ENCODE results near the gene C1R.

Gene C1R

DNA sequence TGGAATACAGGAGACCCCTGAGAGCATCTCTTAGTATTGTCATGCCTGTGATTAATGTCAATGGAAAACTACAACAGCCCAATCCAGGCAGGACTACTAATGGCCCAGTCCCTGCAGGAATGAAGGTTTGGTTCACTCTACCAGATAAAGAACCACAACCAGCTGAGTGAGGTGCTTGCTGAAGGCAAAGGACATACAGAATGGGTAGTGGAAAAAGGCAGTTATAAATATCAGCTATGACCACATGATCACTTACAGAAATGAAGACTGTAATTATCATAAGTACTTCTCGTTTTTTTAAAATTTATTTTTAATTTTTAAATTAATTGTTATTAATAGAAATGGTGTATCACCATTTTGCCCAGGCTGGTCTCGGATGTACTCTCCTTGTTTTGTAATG, 56.8 kb downstream of the C1R start:
- no peak for DNase-seq (ENCODE audit: low spot score)

DNA sequence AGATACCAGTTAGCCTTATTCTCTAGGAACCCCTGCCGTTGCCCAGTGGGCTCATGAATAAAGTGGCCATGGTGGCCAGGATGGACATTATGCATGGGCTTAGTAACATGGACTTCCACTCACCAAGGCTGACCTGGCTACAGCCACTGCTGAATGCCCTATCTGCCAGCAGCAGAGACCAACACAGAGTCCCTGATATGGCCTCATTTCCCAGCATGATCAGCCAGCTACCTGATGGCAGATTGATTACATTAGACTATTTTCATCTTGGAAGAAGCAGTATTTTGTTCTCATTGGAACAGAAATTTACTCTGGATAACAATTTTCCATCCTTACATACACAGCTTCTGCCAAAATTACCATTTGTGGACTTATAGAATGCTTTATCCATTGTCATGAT, 57.8 kb downstream of the C1R start:
- DNase-seq (ENCODE audit: low spot score) = no peak

DNA sequence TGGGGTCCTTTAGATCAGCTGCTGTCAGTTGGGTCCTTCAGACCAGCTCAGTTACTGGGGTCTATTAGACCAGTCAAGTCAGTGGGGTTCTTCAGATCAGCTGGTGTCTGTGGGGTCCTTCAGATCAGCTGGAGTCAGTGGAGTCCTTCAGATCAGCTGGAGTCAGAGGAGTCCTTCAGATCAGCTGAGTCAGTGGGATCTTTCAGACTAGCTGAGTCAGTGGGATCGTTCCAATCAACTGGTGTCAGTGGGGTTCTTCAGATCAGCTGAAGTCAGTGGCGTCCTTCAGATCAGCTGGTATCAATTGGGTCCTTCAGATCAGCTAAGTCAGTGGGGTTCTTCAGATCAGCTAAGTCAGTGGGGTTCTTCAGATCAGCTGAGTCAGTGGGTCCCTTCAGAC, 59.3 kb downstream of the C1R start:
- no peak for DNase-seq (ENCODE audit: low spot score)

DNA sequence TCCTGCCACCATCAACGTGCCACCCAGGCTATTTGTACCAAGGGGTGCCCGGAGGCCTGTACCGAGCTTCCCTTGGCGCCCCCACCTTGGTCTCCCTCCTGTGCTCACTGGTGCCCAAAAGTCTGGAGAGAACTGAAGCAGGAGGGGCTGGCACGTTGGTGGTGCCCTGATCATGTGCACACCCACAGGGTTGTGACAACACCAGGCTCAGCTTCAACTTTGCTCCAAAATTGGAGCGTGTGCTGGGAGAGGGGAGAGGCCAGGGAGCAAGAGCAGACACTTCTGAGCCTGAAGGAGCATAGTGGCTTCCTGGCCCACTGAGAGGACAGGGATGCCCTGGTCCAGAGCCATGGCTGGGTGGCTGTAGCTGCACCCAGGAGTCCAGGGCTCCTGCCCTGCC, 60.9 kb downstream of the C1R start:
- DNase-seq (ENCODE audit: low spot score) = no peak
